Omental fat pad (tissue), 4 donors: ENCODE measurements around the gene ULBP1. TPM values are rescaled to one million over a fixed set of nuclear protein-coding genes. Genes with fewer than 3 reads are reported as not detected.
"Not testable (repeated sequence)": the region's sequence is repeated elsewhere in the genome, so short reads cannot be mapped to it uniquely, and the experiment has no call there.

Source experiments
- ATAC-seq: fragments of 150-250 bp; one replicate; pipeline ENCODE4 v1.9.1; 2016; ENCODE audit warnings: mild to moderate bottlenecking, moderate library complexity; ENCODE audit not compliant: low FRiP score
- DNase-seq: peaks from one replicate; pipeline ENCODE4 v3.0.0-alpha.2; 2019; ENCODE audit warnings: low spot score
- total RNA-seq, 4 donors: library from RNA; depleted of rRNA; stranded (reverse); fragments of >200 nt; gene quantifications; one replicate each; pipeline ENCODE4 v1.1.0, GENCODE V29; 2016
- TF ChIP-seq, protein P1 (sequence below), 3 donors: fragments of 450-650 bp; IDR thresholded peaks; one replicate each; pipeline ENCODE4 v1.5.1; 2016 to 2017; ENCODE audit warnings: antibody characterized with exemption in 3 of 3, mild to moderate bottlenecking in 3 of 3, moderate library complexity in 2 of 3

Gene ULBP1
- total RNA-seq, 4 donors from 2014 or later: 0.25 to 0.37 TPM; not detected in 2

DNA sequence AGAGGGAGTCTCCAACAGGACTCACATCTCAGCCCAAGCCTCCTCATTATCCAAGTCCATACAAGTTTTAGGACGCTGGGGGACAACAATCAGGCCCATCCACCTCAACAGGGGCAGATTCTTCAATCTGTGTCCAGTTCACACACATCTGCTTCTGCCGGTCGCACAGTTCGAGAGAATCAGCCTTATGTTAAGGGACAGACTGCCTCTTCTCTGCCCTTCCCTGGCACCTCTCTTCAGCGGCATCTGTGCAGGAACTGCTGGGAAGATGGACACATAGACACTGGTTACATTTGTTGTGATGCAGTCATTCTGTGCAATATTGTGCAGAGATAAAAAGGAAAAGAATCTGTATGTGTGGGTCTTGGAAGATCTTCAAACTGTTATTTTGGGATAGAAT, 21.0 kb downstream of the ULBP1 start:
- TF ChIP-seq, protein P1, sequence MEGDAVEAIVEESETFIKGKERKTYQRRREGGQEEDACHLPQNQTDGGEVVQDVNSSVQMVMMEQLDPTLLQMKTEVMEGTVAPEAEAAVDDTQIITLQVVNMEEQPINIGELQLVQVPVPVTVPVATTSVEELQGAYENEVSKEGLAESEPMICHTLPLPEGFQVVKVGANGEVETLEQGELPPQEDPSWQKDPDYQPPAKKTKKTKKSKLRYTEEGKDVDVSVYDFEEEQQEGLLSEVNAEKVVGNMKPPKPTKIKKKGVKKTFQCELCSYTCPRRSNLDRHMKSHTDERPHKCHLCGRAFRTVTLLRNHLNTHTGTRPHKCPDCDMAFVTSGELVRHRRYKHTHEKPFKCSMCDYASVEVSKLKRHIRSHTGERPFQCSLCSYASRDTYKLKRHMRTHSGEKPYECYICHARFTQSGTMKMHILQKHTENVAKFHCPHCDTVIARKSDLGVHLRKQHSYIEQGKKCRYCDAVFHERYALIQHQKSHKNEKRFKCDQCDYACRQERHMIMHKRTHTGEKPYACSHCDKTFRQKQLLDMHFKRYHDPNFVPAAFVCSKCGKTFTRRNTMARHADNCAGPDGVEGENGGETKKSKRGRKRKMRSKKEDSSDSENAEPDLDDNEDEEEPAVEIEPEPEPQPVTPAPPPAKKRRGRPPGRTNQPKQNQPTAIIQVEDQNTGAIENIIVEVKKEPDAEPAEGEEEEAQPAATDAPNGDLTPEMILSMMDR (IDR thresholded peaks at IDR 0.05): no peak
- ATAC-seq: no peak
- no peak for DNase-seq

DNA sequence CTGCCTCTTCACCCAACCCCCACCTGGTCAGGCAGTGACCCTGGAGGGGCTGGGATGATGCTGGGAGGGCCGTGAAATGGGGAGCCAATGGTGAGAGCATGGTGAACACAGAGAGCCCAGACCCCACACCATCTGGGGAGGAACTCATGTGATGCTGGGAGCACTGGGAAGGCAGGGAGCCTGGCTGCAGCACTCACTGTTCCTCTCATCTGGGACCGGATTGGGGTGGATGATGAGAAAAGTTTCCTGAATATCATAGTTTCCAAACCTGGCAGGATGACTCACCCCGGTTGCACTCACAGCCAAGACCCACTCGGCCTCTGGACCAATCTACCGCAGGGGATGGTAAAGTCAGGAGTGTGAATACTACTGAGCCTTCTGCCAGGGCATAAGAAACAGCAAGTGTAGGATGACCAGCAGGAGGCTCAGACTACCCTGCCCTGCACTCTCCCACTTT, 21.8 kb downstream of the ULBP1 start:
- no peak for DNase-seq
- TF ChIP-seq, protein P1 (IDR thresholded peaks at IDR 0.05): no peak
- no peak for ATAC-seq

DNA sequence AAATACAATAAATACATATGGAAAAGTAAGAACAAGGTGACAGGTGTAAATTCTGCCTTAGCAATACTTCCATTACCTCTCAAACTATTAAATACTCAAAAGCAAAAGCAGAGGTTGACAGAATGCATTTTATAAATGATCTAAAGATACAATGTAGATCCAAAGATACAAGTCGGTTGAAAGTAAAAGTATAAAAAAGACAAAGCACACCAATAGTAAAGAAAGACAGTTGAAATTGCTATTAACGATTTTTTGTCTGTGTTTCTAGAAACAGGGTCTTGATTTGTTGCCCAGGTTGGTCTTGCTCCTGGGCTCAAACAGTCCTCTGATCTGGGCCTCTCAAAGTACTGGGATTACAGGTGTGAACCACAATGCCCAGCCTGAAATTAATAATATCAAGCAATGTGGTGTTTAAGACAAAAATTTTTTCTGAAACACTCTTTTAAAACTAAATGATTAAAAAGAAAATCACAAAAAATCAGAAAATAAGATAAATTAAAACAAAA, 23.9 kb downstream of the ULBP1 start:
- no peak for DNase-seq
- ATAC-seq: no peak
- TF ChIP-seq, protein P1 (IDR thresholded peaks at IDR 0.05): no peak

DNA sequence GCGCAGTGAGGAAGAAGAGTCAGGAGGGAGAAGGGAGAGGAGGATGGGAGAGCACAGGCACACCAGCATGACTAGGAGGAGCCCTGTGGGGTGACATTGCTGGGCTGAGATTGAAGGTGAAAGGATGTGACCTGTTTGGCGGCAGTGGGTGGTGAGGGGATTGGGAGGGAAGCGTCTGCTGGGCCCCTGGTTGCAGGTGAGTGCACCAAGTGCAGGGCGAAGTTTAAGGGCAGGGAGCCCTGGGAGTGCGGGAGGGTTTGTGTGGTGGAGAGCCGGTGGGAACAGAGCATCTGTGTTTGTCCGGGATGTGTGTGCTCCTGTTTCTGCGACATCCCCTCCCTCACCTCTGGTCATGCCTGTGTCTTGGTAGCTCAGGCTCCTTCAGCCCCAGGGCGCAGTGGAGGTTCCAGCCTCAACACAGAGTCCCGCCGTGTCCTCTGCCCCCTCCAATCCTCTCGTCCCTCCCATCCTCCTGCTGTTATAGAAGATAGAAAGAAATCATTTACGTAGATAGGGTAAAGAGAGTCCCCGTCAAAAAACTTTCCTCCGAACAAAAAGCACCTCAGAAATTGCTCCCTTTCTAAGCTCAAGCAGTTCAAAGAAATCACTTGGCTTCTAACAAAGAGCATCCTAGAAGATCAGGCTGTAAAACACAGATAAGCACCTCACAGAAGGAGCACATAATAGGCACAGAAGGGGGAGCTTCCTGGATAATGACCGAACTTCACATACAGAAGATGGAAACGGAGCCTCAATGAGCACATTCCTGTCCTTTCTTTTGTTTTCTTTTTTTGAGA, 25.0 kb downstream of the ULBP1 start:
- TF ChIP-seq, protein P1 (IDR thresholded peaks at IDR 0.05): no peak
- ATAC-seq (no peak), DNase-seq (no peak)

DNA sequence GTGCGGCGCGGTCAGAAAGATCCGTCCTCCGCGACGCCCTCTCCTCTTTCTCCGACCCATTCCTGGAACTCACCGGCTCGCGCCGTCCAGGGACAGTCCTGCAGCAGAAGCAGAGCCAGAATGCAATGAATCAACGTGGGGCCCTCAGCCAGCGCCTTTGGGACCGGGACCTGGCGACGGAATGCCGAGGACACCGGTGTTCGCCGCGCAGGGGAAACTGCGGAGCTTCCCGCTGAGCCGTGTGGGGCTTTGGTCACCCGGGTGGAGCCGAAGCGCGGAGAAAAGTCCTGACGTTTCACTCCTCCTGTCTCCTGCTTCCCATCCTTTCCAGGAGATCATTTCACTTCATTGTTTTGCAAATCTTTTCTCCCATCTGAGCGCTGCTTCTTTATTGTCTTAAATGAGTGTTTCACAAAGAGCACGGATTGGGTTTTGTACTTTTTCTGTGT, 26.5 kb downstream of the ULBP1 start:
- DNase-seq (no peak), ATAC-seq (no peak)
- TF ChIP-seq, protein P1 (IDR thresholded peaks at IDR 0.05): no peak

DNA sequence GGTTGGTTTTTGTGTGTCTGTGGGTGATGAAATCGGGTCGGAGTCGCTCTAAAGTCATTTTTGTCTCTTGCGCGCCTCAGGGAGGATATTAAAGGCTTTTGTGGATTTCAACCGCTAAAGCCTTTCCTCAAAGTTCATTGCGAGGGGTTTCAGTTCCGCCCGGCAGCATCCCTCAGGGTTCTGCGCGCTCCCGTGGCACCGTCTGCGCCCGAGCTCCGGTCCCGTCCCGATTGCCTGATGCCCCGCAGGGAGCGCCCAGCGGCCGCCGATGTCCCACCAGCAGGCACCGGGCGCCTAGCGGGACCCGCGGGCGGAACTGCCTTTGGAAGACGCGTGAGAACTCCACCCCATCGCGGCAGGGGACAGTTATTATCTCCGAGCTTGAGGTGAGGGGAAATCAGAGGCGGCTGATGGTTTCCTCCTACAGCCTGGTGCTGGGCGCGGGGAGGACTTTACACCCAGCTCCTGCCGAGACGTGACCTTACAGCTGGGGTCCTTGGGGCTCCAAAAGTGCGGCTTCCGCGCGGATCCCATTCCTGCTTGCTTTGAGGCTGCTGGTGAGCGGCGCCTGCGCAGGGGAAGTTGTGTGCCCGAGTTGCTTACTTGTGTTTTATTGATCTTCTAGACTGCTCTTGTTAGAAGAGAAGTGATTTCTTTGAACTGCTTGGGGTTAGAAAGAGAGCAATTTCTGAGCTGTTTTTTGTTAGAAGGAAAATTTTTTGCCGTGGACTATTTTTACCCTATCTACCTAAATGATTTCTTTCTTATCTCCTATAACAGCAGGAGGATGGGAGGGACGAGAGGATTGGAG, 27.1 kb downstream of the ULBP1 start:
- no peak for DNase-seq
- ATAC-seq: no peak

DNA sequence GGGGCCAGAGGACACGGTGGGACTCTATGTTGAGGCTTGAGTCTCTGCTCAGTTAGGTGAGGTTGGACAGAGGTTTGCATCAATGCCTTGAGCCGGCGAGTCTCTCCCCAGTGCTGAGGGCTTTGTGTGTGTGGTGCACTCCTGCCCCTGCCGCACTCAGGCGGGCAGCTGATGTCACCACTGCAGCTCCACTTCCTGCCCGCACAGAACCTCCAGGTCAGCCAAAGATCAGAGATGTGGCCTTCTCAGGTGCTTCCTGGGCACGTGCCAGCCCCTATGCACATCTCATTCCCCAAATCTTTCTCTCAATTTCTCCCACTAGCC, 27.7 kb downstream of the ULBP1 start:
- DNase-seq, ATAC-seq: not testable (repeated sequence)

More for the DNA sequence above, 27.1 kb downstream of the ULBP1 start:
- TF ChIP-seq, protein P1 (IDR thresholded peaks at IDR 0.05): no peak
